ENCODE measurements around the gene CMC2.

Gene CMC2

DNA sequence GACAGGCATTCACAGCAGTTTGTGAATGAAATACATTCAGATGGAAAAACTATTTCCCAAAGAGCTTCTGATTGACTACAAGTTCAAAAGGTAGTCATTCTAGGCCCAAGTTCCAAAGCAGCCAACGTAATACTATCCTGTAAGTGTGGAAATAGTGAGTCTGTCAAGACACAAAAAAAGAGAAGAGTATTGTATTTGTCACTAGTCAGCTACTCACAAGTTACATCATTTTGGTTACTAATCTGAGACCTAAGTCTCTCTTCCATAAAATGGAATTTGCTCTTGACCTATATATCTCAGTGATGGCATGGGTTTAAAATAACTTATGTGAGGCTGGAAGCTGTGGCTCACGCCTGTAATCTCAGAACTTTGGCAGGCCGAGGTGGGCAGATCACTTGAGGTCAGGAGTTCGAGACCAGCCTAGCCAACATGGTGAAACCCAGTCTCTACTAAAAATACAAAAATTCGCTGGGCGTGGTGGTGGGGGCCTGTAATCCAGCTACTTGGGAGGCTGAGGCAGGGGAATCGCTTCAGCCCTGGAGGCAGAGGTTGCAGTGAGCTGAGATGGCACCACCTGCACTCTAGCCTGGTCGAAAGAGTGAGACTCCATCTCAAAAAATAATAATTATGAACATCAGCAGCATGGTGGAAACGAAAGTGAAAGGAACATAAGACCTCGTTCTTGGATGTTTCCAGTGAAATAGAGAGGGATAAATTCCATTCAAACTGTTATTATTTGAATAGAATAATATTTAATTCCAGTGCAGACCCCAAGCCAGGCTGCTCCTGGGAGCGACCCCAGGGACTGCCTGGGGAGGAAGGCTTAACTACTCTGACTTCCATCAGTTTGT, 2.9 kb downstream of the CMC2 start:
- DNase-seq (ENCODE audit: low read depth, low spot score), result no peak
- H3K27ac ChIP-seq, result no peak overlapping the region

GRCh38 chr16:81003064-81003463, 3.6 kb downstream of the CMC2 start:
- DNase-seq (ENCODE audit: low read depth, low spot score), result no peak
- no peak overlapping the region for H3K27ac ChIP-seq

- no peak for DNase-seq (ENCODE audit: low read depth, low spot score)
These were observed 5.4 kb downstream of the CMC2 start for GRCh38 chr16:81001330-81001729.

GRCh38 chr16:81000873-81001272, 5.8 kb downstream of the CMC2 start:
- no peak for DNase-seq (ENCODE audit: low read depth, low spot score)
- no peak overlapping the region for H3K27ac ChIP-seq

More at GRCh38 chr16:81001330-81001729, 5.4 kb downstream of the CMC2 start:
- no peak overlapping the region for H3K27ac ChIP-seq

DNA sequence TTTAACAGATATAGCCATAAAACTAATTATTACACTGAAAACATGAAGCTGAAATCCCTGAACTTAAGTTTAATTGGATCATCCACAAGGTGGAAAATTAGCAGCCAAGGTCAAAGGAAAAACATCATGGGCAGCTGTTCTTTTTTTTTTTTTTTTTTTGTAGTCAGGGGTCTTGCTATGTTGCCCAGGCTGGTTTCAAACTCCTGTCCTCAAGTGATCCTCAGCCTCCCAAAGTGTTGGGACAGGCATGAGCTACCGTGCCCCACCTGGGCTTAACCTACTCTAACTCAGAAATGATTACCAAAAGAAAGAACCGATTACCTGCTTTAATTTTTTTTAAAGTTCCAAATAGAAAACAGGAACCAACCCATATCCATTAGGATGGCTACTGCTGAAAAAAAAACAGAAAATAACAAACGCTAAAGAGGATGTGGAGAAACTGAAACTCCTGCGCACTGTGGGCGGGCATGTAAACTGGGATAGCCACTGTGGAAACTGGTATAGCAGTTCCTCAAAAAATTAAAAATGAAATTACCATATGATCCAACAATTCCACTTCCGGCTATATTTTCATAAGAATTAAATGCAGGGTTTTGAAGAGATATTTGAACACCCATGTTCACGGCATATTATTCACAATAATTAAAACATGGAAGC, 8.6 kb downstream of the CMC2 start:
- H3K27ac ChIP-seq, result no peak overlapping the region
- DNase-seq (ENCODE audit: low read depth, low spot score), result no peak

DNA sequence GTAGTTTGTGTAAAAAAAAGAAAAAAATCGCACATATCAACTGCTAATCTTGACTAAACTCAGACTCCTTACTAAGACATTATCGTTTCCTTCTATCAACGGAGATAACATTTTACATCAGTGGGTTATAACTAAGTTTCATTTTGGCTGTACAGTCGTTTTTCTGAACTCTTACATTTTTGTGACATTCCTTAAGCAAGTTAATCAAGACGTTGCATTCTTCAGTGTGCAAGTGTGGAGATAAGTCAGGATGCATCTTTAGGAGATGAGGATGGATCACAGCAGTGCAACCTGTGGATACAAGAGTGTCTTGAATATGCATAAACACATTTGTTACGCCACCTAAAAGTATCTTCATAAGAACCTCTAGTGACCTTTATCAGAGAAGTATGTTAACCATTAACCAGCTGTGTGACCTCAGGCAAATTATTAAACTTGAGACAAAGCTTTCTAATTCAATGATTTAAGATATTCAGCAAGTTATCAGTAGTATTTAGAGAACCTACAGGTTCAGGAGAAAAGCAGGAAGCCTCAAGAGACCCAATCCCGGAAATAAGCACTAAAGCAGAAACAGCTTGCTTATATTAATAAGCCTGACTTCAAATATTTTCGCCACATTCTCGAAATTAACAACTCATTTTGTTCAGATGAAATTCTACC, 9.4 kb downstream of the CMC2 start:
- no peak for DNase-seq (ENCODE audit: low read depth, low spot score)
- no peak overlapping the region for H3K27ac ChIP-seq

DNA sequence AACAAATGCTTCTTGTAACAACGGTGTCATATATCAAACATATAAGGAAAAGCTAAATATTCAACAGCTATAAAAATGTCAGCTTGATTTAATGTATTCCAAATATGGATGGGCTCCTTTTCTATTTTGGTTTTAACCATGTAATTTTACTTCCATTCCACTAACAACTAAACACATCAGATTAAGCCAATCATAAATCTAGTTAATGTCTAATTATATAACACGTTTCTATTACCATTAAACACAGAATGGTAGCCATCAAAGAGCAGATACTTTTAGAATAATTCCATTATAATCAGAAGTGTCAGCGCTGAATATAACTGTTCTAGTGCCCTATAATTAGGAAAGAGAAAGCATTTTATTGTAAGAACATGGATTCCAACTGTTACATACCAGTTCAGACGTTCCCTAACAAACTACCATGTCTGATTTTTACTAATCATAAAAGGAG, 10.0 kb downstream of the CMC2 start:
- no peak for DNase-seq (ENCODE audit: low read depth, low spot score)
- H3K27ac ChIP-seq, result no peak overlapping the region

DNA sequence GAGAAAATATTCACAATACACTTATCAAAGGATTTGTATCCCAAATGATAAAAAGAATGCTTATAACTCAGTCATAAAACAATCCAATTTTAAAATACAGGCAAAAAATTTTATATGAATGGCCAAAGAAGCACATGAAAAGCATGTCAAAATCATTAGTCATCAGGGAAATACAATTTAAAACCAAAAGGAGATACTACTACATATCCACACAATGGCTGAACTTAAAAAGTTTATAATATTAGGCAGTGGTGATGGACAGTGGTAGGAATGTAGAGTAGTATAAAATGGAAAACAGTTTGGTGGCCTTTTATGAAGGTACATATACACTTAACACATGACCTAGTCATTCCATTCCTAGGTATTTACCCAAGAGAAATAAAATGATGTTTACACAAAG, 12.2 kb downstream of the CMC2 start:
- H3K27ac ChIP-seq, result peak overlapping the region; percentile 70
- no peak for DNase-seq (ENCODE audit: low read depth, low spot score)

GRCh38 chr16:80993834-80994233, 12.9 kb downstream of the CMC2 start:
- peak overlapping the region; percentile 70 for H3K27ac ChIP-seq
- no peak for DNase-seq (ENCODE audit: low read depth, low spot score)

GRCh38 chr16:80993307-80993706, 13.4 kb downstream of the CMC2 start:
- peak; percentile 37 for DNase-seq (ENCODE audit: low read depth, low spot score)
- peak overlapping the region; percentile 70 for H3K27ac ChIP-seq

- peak overlapping the region; percentile 70 for H3K27ac ChIP-seq
- no peak for DNase-seq (ENCODE audit: low read depth, low spot score)
These were observed 13.9 kb downstream of the CMC2 start for GRCh38 chr16:80992676-80993293.

DNA sequence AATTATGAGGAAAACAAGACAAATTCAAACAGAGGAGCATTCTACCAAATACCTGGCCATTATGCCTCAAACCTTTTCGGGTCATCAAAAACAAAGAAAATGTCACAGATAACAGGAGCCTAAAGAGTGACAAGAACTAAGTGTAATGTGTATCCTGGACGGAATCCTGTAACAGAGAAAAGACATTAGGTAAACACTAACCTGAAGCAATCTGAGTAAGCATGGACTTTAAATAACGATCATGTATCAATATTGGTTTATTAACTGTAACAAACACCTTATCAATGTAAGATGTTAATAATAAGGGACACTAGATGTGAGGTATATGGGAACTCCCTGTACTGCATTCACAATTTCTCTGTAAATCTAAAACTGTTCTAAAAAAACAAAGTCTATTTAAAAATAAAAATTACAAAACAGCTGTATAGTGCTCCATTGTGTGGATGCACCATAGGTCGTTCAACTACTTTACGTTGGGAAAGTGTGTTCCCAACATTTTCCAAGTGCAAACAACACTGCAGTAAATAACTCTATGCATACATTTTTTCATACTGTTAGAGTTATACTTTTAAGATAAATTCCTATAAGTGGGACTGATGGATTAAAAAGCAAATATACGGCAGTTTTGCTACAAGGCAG, 14.8 kb downstream of the CMC2 start:
- DNase-seq (ENCODE audit: low read depth, low spot score), result no peak
- H3K27ac ChIP-seq, result no peak overlapping the region

GRCh38 chr16:80990978-80991377, 15.7 kb downstream of the CMC2 start:
- DNase-seq (ENCODE audit: low read depth, low spot score), result no peak

DNA sequence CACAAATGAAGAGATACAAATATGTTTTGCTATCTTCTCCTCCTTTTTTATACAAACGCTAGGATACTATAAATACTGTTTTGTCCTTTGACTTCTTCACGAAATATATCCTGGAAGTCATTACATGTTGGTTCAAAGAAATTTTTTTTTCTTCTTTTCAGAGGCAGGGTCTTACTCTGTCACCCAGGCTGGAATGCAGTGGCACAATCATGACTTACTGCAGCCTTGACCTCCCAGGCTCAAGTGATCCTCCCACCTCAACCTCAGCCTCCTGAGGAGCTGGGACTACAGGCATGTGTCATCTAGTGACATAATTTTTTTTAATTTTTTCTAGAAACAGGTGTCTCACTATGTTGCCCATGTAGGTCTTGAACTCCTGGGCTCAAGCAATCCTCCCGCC, 16.1 kb downstream of the CMC2 start:
- H3K27ac ChIP-seq, result no peak overlapping the region

More at GRCh38 chr16:80990978-80991377, 15.7 kb downstream of the CMC2 start:
- no peak overlapping the region for H3K27ac ChIP-seq

GRCh38 chr16:80989801-80990200, 16.9 kb downstream of the CMC2 start:
- DNase-seq (ENCODE audit: low read depth, low spot score), result no peak
- H3K27ac ChIP-seq, result no peak overlapping the region

More for the DNA sequence above, 16.1 kb downstream of the CMC2 start:
- DNase-seq (ENCODE audit: low read depth, low spot score), result no peak

DNA sequence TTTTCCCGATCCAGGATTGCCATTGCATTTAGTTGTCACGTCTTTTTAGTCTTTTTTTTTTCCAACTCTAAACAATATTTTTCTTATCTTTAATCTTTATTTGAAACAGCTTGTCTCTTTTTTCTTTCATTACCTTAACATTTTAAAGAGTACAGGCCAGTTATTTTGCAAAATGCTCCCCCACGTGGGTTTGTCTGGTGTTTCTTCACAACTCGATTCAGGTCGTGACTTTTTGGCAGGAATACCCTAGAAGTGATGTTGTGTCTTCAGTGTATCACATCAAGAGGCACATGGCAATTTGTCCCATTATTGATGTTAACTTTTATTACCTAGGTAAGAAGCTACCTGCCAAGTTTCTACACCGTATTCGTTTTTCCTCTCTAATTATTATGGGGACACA, 17.9 kb downstream of the CMC2 start:
- no peak overlapping the region for H3K27ac ChIP-seq
- DNase-seq (ENCODE audit: low read depth, low spot score), result no peak

- no peak for DNase-seq (ENCODE audit: low read depth, low spot score)
- no peak overlapping the region for H3K27ac ChIP-seq
These were observed 20.1 kb downstream of the CMC2 start for GRCh38 chr16:80986557-80986956.

DNA sequence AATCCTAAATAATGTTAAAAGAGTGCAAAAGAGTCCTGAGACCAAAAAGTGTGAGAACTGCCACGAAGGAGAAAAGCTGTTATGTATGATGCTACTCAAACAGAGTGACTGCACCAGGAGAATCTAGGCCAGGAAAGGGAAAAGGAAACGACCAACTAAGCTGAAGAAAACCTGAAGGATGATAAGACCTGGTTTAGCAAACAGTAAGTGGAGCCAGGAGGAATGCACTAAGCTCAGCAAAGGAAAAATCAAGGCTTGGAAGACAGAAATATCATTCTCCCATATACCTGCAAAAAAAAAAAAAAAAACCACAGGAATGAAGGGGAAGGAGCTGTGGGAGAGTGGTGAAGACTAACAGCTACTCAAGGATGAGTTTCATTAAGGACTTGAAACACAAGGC, 21.1 kb downstream of the CMC2 start:
- no peak overlapping the region for H3K27ac ChIP-seq
- DNase-seq (ENCODE audit: low read depth, low spot score), result no peak

DNA sequence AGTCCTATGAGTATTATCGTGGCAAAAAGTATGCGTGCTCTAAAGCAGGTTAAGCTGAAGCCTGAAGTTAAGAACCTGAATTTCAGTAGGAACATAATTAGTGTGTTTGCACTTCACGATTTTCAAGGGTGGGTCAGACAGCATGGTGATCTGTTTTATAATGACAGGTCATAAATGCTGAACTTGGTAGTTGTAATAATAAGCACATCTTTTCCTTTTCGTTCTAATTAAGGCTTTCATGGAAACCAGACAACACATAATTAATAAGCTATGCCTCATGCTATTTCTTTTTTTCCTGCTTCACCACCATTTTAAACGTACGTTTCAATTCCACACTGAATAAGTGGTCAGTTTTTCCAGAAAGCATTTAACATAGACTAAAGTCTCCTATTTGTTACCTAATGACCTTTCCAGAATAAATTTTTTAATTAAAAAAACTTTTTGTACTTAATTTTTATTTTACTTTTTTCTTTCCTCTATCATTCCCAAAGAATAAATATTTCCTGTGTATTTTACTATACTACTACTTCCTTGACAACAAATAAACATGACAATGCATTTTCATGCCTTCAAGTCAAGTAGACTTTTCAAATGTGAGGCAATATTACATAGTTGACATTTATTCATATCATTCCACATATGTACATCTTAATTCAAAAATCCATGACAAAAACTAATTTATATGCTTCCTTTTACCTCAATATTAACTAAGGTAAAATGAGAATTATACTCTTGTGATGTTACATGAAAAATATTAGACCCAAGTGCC, 22.4 kb downstream of the CMC2 start:
- H3K27ac ChIP-seq, result no peak overlapping the region
- no peak for DNase-seq (ENCODE audit: low read depth, low spot score)
